NCI-H748 (cell line): ENCODE measurements around the gene SDSL.

ENCODE experiments used
- DNase-seq: peaks from one replicate; lab custom pipeline; 2025; ENCODE audit not compliant: unreplicated experiment; lab: John Stamatoyannopoulos, UW

The SDSL gene

DNA sequence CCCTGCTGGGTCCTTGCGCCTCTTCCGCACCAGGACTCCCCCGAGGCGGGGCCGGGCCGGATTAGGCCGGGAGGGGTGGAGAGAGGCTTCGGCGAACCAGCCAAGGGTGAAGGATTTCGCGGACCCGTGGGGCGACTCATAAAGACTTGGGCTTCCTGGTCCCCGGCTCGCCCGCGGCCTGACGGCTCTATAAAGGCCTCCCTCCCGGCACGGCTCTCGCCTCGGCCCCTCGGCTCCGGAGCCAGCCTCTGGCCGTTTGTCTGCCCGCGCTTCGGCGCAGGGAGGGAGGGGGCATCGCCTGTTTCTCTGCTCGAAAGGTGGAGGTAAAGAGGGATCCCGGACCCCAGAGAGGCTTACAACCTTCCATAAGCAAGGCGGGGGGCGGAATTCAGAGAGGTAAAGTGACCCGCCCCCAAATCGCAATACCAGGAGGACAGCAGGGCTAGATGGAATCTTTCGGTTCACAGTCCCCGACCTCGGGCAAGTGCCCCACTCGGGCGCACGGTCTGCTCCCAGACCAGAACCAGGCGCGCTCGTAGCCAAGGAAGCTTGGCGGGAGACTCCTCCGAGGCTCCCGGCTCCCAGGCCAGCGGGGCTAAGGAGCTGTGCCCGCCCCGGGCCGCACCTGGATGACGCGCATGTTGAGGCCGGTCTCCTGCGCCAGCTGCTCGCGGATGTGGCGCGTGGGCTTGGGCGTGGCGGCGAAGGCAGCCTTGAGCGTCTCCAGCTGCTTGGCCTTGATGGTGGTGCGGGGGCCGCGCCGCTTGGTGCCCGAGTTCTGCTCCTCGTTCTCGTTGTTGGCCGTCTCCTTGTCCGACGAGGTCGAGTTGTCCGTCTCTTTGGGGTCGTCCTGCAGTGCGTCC, 45.6 kb downstream of the SDSL start:
- DNase-seq, result peak; percentile 77

DNA sequence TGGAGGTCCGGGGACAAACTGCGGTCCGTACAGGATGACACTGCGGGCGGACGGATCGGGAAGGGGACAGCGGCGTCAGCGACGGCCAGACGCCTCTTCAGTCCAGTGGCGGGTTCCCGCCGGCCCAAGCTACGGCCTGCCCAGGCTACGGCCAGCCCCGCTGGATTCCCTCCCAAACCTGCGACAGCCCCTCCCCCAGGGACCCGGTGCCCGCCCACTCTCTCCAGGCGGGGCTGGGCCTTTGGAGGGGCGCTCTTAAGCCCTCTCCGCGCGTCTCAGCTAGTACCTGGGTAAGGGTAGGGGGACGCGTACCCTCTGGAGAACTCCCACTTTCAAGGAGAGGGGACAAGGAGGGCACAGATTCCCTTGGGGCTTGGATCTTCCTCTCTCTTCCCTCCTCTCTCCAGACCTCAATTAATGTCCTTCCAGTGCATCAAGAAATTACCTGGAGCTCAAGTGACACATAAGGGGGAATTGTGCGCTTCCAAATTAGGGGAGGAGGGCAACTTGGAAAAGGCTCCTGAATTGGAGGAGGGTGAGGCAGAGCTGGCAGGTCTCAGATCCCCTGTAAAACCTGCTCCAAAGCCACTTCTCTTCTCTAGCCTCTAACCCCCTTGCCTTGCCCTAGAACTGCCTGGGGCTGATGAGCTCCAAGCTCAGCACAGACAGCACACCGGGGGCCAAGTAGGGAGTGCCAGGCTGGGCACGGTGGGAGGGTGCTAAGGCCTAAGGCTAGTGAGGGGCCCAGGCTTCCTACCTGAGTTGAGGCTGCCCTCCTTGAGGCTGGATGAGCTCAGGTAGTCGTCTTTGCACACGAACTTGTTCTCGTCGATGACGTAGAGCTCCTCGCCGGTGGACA, 46.4 kb downstream of the SDSL start:
- DNase-seq, result peak; percentile 57

DNA sequence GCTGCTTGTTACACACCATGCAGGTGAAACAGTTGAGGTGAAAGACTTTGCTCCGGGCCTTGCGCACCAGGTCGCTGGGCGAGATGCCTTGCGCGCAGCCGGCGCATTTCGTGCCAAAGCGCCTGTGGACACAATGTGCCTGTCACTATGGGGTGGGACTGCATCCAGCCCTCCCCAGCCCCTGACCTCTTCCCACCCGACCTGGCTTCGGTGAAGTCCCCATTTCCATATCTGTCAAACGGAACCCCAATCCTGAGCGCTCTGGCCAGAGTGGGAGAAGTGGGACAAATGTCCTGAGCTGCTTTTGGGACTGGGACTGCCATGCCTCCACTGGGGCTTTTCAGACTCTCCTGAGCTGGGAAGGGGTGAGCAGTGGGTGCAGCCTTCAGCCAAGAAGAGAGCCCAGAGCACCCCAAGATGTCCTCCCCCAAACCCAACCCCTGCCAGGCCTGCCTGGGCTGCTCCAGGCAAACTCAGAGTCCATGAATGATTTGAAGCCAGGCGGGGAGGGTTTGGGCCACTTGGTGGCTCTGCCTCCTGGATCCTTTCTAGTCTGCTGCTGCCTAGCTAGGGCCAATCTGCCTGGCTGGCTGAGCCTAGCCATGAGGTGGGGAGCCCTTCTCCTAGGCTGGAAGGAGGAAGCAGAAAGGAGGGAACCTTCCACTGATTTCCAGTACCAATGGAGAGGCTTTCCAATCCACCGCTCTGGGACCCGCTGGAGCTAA, 47.2 kb downstream of the SDSL start:
- no peak for DNase-seq

DNA sequence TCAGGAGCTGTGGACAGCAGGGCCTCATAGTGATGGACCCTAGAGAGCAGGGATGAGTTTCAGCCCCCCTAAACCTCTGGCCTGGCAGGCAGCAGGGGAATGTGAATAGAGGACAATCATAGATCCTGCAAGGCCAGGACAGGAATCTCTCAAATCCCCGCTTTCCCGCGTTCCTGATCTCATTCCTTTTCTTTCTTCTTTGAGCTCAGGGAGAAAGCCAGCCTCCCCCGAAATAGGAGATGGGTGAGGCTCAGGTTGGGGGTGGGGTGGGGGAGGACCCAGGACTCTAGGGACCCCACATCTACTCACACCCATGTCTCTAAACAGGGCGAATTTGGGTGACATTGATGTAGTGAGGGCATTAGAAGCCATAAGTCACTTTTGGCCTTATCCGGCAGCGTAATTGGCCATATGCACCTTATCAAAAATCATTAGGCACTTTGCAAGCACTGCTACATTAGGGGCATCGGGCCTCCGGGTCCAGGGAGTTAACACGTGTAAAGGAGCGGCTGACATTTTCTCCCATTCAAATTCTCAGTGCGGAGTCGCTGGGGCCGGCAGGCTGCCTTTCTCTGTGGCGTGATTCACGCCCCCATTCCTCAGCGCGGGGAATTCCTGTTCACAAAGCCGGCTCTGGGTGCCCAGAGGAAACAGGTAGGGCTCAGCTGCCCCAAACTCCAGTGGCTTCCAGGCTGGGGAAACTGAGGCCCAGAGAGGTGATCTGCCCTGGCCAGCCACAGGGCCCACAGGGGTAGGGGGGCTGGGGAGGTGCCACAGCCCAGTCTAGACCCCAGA, 48.0 kb downstream of the SDSL start:
- DNase-seq, result no peak

DNA sequence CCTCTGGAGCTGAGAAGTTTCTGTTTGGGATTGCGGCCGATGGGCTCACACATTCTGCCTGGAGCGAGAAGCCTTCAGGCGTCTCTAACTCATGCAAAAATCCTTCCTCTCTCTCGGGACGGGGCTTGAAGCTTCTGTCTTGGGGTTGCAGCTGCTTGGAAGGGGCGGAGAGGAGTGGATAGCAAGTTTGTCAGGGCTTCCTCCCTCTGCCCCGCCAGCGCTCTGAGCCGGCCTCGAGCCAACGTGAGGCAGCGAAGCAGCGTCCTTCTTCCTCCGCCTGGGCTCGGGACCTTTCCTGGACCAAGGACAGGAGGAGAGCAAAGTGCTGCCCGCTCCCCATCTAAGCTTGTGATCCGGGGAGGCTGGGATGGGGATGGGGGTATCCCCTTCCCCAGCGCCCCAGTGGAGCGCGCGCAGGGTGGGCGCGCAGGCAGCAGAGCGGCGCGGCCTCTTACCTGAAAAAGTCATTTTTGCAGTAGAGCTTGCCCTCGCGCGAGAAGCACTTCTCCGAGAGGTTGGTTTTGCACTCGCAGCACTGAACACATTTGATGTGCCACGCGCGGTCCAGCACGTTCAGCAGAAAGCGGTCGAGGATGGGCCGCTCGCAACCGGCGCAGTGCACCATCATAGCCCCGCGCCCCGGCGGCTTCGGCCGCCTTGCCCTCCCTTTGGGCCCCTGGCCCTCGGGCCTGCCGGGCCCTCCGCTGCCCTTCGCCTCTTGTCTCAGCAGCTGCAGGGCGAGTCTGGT, 48.9 kb downstream of the SDSL start:
- peak; percentile 33 for DNase-seq

DNA sequence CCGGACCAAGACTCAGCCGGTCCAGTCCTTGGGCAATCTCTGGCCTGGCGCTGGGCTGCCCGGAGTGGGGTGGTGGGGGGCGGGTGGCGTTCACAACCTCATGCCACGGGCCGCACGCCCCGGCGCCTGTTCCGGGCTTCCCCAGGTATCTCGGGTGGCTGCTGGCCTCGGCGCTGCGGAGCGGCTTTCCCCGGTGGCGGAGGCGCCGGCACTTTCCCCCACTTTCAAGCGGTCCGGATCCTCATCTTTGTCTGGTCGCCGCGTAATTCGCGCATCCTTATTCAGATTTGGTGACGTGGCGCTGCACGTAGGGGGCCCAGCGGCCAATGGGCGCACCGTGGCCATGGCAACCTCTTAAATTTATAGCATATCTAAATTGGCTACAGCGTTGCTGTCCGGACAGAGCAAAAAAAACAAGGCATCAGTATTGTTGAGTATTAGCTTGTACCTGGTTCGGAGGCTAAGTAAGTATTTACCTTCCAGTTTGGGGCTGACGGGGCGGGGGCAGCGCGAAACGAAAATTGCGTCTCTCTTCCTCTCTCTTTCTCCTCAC, 49.5 kb downstream of the SDSL start, which contains the start of gene LHX5:
Gene LHX5, minus strand, starts transcription at position 253 of the 553 bp plus-strand sequence. CDS start 373 bp downstream, outside the sequence.
- DNase-seq, result peak; percentile 87

DNA sequence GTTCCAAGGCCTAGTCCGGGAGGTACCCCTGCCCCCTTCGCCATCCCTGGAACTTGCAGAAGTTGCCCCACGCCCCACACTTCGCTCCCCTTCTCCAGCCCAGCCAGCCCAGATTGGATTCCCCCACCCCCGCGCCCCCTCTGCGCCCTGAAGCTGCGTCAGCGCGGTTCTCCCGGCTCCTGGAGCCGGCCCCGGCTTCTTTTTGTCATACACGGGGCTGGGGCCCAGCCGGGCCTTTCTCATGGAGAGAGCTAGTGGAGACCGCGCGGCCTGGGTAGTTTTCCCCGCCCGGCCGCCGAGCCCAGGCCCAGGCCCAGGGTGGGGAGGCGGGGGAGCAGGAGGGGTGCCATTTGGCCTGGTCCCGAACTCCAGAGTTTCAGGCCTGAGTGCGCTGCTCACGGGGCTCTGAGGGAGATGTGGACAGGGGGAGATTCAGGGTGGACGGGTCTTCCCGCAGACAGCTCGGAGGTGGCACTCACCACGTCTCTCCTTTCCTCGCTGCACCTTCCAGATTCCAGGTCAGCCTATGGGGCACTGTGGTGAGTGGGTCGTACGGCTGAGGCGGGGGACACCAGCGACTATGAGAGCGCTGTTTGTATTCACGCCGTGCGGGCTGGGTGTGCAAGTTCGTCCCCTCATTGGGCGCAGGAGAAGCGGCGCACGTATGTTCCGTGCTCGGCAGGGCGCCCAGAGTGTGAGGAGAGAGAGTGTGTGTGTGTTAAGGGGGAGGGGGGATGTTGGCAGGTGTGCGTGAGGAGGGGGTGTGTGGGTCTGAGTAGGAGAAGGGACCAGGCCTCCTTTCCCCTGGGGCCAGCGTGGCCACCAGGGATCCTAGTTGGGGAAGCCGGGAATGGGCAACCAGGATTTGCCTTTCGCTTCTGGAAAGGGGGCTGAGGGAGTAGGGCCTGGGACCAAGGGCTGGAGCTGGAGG, 50.3 kb downstream of the SDSL start:
- no peak for DNase-seq

DNA sequence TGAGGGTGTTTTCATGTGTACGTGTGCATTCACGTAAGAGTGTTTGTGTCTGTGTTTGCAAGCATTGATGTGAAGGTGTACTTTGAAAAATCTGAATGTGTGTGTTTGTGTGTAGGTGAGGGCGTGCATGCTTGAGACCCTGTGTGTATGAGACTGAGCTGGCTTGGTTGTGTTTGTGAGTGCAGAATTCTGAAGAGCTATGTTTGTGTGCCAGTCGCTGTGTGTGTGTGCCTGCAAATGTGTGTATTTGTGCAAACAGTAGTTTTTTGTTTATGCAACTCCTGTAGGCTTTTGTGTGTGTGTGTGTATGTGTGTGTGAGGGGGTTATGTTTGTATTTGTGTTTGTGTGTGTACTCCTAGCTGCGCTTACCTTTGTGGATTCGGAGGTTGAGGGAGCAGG, 51.2 kb downstream of the SDSL start:
- no peak for DNase-seq

DNA sequence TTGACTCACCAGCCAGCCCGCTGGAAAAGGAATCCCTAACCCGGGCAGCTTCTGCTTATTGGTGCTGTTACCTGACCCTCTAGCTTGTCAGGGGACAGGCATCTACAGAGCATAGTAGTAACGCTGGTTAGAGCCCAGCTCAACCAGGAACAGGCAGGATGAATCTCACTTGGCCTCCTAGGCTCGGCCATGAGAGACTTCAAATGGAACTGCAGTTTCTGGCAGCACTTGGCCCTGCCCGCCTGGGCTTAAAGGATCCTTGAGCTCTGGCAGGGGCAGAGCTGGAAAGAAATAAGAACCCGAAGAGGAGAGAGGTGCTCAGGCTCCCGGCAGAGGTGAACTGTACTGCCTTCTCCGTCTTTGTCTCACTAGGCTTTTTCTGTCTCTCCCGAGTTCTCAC, 51.8 kb downstream of the SDSL start:
- DNase-seq, result peak; percentile 28

DNA sequence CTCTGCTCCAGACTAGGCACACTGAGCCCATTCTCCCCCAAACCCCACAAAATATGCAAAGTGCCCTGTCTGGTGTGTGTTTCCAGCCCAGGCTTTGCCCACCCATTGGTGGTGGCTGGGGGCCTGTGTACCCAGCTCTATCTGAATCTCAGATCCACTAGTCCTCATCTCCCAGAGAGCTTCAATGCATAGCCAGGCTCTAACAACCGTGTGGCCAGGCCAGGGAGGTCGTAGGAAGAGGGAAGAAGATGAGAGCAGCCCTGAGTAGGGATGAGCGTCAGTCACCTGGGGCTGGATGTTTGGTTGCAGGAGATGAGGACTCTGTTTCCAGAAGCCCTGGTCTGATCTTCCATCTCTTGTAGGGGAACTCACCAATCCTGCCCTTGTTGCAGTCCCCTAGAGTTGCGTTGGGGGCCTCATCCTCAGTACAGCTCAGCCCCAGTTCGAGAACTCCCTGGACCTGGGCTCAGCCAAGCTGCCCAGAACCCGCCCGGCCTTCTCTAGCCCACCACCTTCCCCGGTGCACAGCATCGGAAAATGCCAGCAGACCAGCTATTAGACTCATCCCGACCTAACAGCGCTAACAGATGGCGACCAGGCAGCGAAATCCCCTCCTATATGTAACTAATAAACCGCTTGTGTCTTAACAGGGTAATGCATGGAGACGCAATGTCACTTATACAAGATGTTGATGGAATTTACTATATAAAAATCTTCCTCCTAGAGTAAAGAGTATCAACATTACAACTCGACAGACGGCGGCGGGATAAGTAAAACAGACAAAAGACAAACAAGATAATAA, 52.7 kb downstream of the SDSL start:
- peak; percentile 11 for DNase-seq

DNA sequence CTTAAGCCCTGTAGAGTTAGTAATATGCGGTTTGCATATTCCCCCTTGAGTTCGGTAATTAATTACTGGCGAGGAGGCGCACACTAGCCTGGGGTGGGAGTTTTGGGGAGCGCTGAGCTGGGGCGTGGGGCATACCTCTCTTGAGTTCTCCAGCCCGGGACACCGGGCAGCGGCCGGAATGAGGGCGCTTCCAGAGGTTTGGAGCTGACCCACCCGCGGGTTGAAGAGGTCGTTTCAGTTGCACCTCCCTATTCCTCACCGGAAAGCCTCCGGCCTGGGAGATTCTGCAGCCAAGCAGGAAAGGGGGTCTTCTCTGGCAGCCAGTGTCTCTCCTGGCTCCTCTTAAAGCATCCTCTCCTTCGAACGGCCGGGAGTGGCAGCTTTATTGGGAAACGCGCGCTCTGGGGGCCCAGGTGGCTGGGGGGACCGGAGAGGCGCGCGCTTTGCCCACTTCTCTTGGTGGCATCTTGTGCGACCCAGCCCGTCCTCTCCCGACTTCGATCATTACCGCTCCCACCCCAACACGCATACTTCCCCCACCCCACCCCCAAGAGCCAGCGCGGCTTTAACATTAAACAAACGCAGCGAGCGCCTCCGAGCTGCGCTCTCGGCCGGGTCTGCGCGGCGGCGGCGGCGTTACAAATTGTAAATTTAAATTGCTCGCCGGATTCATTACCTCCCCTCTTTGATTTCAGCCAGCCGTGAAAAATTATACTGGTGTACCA, 53.4 kb downstream of the SDSL start:
- DNase-seq, result peak; percentile 52

DNA sequence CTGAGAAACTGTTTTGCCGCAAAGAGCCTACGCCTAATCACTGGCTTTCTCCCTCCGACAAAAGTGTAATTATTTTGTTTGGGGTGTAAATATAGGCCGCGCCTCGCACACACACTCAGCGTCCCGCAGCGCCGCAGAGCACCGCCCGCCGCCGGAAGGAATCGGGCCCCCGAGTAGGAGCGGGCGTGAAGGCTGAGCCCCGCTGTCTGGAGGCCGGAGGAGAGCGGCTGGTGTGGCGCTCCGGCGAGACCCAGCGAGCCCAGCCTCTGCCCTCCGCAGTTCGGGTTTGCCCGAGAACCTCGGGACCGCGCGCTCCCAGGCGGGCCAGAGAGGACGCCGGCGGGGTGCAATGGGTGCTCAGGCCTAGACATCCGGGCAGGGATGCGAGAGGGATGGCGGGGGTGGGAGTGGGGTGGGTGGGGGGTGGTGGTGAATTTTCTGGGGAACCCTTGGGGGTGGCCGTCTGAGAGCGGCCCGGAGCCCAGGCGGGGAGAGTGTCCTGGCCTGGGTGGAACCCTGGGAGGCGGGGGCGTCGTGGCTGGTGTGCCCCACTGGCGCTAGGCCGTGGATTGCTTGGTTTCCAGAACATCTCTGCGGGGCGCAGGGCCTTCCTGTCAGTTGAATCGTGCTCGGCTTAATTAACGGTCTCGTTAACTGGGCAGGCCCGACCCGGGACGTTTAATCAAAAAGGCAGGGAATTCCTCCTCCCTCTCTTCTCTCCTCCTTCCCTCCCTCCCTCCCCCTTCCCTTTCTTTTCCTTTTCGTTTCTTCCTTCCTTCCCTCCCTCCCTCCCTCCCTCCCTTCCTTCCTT, 54.2 kb downstream of the SDSL start:
- DNase-seq, result peak; percentile 85

DNA sequence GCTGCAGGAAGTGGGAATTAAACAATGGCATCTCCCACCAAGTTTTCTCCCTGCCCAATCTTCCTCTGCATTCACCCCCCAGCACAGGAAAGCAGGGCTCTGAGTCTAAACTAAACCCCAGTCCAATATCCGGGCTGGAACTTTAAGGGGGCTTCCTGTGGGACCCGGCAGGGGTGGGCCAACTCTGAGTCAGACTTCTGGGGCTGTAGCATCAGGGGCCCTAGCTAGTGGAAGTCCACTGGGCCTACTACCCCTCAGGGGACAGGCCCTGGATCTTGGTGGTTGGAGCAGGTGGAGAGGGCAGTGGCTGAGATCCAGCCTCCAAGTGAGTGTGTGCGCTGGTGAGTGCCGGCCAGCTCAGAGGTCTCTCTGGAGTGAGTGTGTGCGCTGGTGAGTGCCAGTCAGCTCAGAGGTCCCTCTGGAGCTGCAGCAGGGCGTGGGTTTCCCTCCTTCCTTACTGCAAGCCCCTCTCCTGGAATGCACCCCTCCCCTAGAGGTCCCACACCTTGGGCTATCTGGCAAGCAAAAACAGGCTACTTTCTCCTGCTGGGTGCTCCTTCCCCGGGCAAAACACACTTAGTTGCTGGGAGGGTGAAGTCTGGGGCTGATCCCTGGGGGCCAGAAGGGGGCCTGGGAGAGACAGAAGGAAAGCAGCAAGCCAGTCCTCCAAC, 55.1 kb downstream of the SDSL start:
- DNase-seq, result no peak

DNA sequence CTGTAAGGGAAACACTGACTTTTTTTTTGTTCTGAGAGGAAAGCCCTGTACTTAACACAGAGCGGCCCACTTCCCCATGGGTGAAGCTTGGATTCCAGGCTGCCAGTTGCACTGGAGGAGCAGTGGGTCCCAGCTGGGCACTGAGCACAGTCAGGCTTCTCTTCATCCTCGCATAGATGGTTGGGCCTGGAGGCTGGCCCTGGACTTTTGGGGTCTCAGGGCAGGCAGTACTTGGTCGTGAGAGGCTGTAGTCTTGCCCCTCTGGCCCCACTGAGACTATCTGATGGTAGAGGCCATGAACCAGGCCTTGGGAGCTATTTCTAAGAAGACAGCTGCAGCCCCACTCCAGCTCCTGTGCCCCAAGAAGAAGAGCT, 55.6 kb downstream of the SDSL start:
- no peak for DNase-seq

DNA sequence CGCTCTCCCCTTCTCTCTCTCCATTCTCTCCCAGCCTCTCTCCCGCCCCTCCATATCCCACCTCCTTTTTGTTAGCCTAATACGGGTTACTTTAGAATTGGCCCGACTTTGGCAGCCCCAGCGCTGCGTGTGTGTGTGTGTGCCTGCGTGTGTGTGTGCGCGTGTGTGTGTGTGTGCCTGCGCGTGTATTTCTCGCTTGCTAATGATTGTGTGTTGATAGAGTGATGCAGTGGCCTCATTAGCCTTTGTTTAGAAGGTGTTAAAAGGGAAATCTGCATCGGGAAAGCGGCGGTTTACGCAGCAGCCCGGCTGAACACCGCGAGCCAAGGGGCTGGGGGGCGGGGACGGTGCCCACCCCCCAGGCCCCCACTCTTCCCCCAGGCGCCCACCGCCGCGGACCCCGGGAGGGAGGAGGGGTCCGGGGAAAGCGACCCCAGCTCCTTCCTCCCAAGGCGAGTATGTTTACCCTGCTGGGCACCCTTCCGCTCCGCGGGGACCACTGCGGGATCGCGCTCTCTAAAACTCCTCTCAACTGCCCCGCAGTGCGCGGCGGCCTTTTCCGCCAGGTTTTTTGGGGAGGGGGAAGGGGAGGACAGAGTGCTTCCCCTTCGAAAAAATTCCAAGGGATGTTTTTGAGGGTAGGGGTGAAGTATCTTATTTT, 56.3 kb downstream of the SDSL start:
- peak; percentile 20 for DNase-seq
